Spinal cord (tissue), 10 donors: ENCODE data around the gene WDR81. TPM values are rescaled to one million over a fixed set of nuclear protein-coding genes. Genes with fewer than 3 reads are reported as not detected.

Experiments used
- DNase-seq, 6 donors: peaks; one replicate each; pipeline versions ENCODE4 v3.0.0 to v3.0.0-alpha.2; 2013 to 2015; ENCODE audit warnings: low spot score in 6 of 6, low read depth in 4 of 6
- H3K27ac ChIP-seq: one replicate; pipeline ENCODE4 v1.5.1; 2013; ENCODE audit warnings: low read depth, low read length, control low read depth
- H3K27me3 ChIP-seq: one replicate; pipeline ENCODE4 v1.6.1; 2013; ENCODE audit warnings: low read length; ENCODE audit not compliant: control insufficient read depth, insufficient read depth
- H3K36me3 ChIP-seq: one replicate; pipeline ENCODE4 v1.6.1; 2013; ENCODE audit warnings: low read length; ENCODE audit not compliant: control insufficient read depth, insufficient read depth
- H3K4me1 ChIP-seq: one replicate; pipeline ENCODE4 v1.6.1; 2013; ENCODE audit warnings: low read length; ENCODE audit not compliant: control insufficient read depth, insufficient read depth
- H3K4me3 ChIP-seq: one replicate; pipeline ENCODE4 v1.5.1; 2013; ENCODE audit warnings: low read depth, low read length, control low read depth
- H3K9me3 ChIP-seq: one replicate; pipeline ENCODE4 v1.6.1; 2013; ENCODE audit warnings: low read length; ENCODE audit not compliant: control insufficient read depth, insufficient read depth
- WGBS: methylation state at CpG from one replicate; pipeline ENCODE4 v1.1.5; 2013; ENCODE audit warnings: missing lambda C conversion rate; ENCODE audit not compliant: insufficient coverage; 5-methylcytosine and 5-hydroxymethylcytosine counted together
- polyA plus RNA-seq, 2 donors: library from polyadenylated mRNA; unstranded; fragments of 120-200 nt; gene quantifications; one replicate each; pipeline ENCODE4 v1.2.1, GENCODE V29; 2013; ENCODE audit not compliant: insufficient read length in 2 of 2
- total RNA-seq, 2 donors: library from RNA; depleted of rRNA in 1 of 2; stranded (reverse); fragments of 120-200 nt in 1 of 2; fragments of >200 nt in 1 of 2; gene quantifications; one replicate each; pipeline versions ENCODE4 v1.2.3 to v1.2.4, GENCODE V29; 2013 to 2014
- donor health status: healthy.

Gene WDR81
- total and polyA plus RNA-seq, 4 donors: 9.9 to 17.0 (median 13.9) TPM

DNA sequence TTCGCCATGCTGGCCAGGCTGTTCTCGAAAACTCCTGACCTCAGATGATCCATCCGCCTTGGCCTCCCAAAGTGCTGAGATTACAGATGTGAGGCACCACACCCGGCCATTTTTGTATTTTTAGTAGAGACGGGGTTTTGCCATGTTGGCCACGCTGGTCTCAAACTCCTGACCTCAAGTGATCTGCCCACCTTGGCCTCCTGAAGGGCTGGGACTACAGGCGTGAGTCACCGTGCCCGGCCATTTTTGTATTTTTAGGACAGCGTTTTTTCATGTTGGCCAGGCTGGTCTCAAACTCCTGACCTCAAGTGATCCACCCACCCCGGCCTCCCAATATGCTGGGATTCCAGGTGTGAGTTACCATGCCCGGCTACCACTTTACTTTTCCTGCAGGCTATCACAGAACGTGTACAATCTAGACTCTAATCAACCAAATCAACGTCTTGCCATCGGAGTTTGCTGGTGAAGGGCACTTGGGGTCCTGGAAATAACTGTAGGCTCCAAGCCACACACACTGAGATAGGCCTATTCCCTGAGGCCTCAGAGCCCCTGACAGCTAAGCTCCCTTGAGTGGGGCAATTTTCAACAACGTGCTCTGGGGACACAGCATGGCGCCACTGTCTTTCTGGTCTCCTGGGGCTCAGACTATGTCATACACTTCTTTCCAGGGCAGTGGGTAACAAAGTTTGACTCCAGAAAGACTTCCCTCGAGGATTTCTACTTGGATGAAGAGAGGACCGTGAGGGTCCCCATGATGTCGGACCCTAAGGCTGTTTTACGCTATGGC is 50.1 kb downstream of the WDR81 start:
- Histone ChIP-seq H3K36me3 (peaks cover 27% of the 10 kb centered on the region), H3K27me3 (no peaks in the 10 kb centered on the region), H3K27ac (no peak overlapping the region), H3K9me3 (no peaks in the 10 kb centered on the region), H3K4me1 (peaks cover 6% of the 10 kb centered on the region), H3K4me3 (no peak overlapping the region)
- WGBS: 91% methylated on average over 19 of the region's 21 CpGs
- DNase-seq: no peak

DNA sequence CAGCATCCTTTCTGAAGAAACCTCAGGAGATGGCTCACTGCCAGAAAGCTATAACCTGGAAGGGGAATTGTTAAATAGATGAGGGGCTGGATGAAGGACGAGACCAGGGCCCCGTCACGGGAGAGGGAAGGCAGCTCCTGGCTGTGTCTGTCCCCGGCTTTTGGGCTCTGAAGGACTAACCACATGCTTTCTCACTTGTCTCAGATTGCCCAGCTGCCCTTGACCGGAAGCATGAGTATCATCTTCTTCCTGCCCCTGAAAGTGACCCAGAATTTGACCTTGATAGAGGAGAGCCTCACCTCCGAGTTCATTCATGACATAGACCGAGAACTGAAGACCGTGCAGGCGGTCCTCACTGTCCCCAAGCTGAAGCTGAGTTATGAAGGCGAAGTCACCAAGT is 51.8 kb downstream of the WDR81 start:
- H3K27ac ChIP-seq: no peak overlapping the region
- DNase-seq: no peak
- no peaks in the 10 kb centered on the region for H3K27me3 ChIP-seq
- H3K9me3 ChIP-seq: no peaks in the 10 kb centered on the region
- WGBS: 94% methylated on average over 10 of the region's 10 CpGs
- peaks cover 8% of the 10 kb centered on the region for H3K4me1 ChIP-seq
- no peak overlapping the region for H3K4me3 ChIP-seq
- peaks cover 36% of the 10 kb centered on the region for H3K36me3 ChIP-seq

DNA sequence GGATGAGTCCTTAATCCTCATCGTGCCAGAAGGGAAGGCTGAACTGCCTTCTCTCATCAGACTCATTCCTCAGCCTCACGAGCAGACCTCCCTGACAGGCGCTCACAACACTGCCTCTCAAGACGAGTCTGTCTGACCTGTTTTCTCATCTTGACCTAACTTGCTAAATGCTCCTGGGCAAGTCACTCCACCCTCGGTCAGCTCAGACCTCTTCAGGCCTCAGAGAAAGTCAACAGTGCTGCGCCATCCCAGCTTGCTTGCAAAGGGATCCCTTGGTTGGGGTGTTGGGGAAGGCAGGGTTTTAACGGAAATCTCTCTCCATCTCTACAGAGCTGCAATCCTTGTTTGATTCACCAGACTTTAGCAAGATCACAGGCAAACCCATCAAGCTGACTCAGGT is 52.4 kb downstream of the WDR81 start:
- DNase-seq: no peak
- 93% methylated on average over 3 of the region's 7 CpGs for WGBS
- no peaks in the 10 kb centered on the region for H3K27me3 ChIP-seq
- no peak overlapping the region for H3K27ac ChIP-seq
- peaks cover 8% of the 10 kb centered on the region for H3K4me1 ChIP-seq
- no peaks in the 10 kb centered on the region for H3K9me3 ChIP-seq
- peaks cover 40% of the 10 kb centered on the region for H3K36me3 ChIP-seq
- H3K4me3 ChIP-seq: no peak overlapping the region

DNA sequence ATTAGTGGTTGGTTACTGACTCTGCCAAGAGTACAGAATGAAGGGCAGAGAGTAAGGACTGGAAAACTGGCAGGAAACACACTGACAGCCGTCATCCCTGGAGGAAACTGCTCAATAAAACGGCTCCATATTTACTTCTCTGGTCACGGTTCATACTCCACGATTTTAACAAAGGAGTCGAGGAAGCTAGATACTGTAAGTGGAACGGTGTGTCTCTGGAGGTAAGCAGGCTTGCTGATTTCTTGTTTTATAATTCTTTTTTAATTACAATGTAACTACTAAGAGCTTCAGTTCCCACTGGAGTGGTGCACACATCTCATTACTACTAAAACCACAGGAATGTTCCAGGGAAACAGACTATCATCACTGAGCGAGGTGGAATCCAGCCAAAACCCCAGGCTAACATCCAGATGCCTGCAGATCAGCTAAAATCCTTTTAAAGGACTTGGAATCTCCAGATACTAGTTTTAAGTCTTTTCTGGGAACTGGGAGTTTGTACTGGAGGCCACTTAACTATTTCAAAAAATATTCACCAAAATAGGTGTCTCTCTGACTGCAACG is 55.1 kb downstream of the WDR81 start:
- H3K9me3 ChIP-seq: no peaks in the 10 kb centered on the region
- H3K27me3 ChIP-seq: no peaks in the 10 kb centered on the region
- no peak overlapping the region for H3K4me3 ChIP-seq
- H3K4me1 ChIP-seq: peaks cover 22% of the 10 kb centered on the region
- WGBS: 50% methylated on average over 1 of the region's 8 CpGs
- H3K27ac ChIP-seq: peak overlapping the region; percentile 87
- DNase-seq: peak; percentile 38 to 96 (median 66)
- H3K36me3 ChIP-seq: peaks cover 59% of the 10 kb centered on the region

DNA sequence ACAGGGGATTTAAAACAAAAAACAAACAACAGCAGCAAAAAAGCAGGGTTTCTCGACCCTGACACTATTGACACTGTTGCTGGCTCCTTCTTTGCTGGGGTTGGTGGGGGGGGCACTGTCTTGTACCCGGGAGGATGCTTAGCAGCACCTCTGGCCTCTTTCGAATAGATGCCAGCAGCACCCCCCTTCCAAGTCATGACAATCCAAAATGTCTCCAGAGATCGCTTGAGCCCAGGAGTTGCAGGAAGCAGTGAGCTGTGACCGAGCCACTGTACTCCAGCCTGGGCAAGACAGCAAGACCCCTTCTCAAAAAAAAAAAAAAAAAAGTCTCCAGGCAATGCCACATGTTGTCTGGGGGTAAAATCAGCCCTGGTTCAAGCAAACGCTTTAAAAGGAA is 57.7 kb downstream of the WDR81 start:
- WGBS: 71% methylated on average over 3 of the region's 6 CpGs
- no peak overlapping the region for H3K4me3 ChIP-seq
- no peaks in the 10 kb centered on the region for H3K9me3 ChIP-seq
- peaks cover 22% of the 10 kb centered on the region for H3K4me1 ChIP-seq
- no peaks in the 10 kb centered on the region for H3K27me3 ChIP-seq
- DNase-seq: no peak
- peaks cover 57% of the 10 kb centered on the region for H3K36me3 ChIP-seq
- no peak overlapping the region for H3K27ac ChIP-seq

DNA sequence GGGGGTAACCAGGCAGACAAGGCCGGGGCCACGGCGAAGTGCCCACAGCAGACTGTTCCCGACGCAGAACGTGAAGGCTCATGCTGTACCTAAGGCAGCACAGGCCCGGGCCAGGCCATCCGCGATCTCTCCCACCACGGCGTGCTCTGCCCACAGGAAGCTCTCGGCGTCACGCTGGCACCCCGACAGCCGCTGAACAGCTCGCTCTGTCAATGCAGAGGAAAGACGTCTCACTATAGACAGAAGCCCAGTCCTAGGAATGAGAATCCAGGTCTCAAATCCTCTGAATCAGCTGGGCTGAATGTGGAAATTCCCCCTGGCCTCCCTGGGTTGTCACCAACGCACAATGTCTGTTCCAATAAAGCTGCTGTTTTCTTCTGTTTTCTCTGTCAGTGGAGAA is 58.8 kb downstream of the WDR81 start:
- no peaks in the 10 kb centered on the region for H3K9me3 ChIP-seq
- H3K4me3 ChIP-seq: no peak overlapping the region
- peaks cover 59% of the 10 kb centered on the region for H3K36me3 ChIP-seq
- peak overlapping the region; percentile 49 for H3K27ac ChIP-seq
- no peaks in the 10 kb centered on the region for H3K27me3 ChIP-seq
- peaks cover 24% of the 10 kb centered on the region for H3K4me1 ChIP-seq
- WGBS: 87% methylated on average over 19 of the region's 19 CpGs
- DNase-seq: no peak

DNA sequence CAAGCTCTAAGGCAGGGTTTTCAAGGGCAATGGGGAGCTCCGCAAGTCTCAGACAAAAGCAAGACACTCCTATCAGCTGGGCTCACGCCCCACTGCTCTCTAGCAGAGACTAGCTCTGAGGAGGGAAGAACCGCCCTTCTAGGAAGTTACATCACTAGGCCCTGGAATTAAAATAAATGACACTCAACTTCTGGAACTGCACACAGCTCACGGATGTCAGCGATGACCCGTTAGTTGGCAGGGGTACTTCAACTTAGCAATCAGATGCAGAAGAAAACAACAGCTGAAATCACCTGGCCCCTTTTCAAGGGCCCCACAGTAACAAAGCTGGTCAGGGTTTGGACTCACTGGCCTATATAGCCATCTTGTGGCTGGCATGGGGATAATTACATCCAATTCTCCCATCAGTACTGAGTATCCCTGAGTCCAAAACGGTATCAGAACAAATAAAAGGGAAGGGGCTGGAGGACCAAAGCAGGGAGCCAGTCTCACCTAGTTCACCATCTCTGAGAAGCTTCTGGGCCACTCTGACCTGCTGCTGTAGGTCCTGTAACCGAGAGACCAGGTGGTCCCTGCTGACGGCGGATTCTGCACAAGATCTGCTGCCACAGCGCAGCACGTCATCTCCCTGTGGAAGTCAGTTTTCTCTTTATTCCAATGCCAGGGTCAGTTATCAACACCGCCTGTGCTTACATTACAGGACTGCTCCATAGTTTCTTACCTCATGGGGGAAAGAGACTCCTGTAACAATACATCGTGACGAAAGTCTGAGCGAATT is 59.5 kb downstream of the WDR81 start:
- Histone ChIP-seq H3K27me3 (no peaks in the 10 kb centered on the region), H3K4me1 (peaks cover 24% of the 10 kb centered on the region), H3K9me3 (no peaks in the 10 kb centered on the region), H3K36me3 (peaks cover 52% of the 10 kb centered on the region), H3K27ac (peak overlapping the region; percentile 49), H3K4me3 (no peak overlapping the region)
- DNase-seq: peak in 2 of 6 donors; percentile 50 to 71
- 72% methylated on average over 8 of the region's 16 CpGs for WGBS

DNA sequence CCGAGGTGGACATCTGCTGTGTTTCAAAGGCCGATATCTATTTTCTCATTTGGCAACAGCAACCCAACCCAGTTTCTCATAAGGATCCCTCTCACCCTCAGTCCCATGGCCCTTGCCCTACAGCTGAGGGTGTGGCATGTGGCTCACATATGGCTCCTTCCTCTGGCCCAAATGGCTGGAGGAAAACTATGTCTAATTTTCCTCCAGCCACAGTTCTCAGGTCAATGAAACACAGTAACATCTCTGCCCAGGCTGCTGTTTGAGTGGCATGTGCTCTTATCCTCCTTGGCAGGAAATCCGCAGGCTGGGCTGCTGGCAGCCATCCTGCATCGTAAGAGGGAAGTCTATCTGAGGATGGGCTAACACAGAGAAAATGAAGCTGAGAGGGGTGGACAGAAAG is 61.4 kb downstream of the WDR81 start:
- H3K36me3 ChIP-seq: peaks cover 48% of the 10 kb centered on the region
- no peak overlapping the region for H3K27ac ChIP-seq
- H3K4me1 ChIP-seq: peaks cover 16% of the 10 kb centered on the region
- H3K9me3 ChIP-seq: no peaks in the 10 kb centered on the region
- H3K27me3 ChIP-seq: no peaks in the 10 kb centered on the region
- WGBS: 80% methylated on average over 4 of the region's 4 CpGs
- H3K4me3 ChIP-seq: no peak overlapping the region
- DNase-seq: peak in 1 of 6 donors; percentile 46

DNA sequence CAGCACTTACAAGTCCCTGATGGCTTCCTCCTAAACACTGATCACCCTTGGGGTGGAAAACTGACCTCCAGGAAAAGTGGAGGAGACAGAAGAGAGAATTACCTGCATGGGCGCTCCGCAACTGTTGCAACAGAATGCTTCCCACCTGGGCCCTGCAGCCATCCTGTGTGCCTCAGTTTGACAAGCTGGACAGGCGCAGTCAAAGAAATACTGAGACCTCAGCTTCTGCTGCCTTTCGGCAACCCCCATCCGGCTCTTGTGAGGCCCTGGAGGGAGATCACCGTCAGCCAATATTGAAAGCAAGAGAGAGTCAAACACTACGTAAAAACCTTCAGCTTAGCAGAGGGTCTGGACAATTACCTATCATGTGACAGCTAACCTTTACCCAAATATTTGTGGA is 62.2 kb downstream of the WDR81 start:
- peaks cover 16% of the 10 kb centered on the region for H3K4me1 ChIP-seq
- H3K27ac ChIP-seq: no peak overlapping the region
- no peaks in the 10 kb centered on the region for H3K9me3 ChIP-seq
- no peaks in the 10 kb centered on the region for H3K27me3 ChIP-seq
- peaks cover 41% of the 10 kb centered on the region for H3K36me3 ChIP-seq
- DNase-seq: no peak
- 95% methylated on average over 6 of the region's 7 CpGs for WGBS
- no peak overlapping the region for H3K4me3 ChIP-seq
